GM06990 (cell line): ENCODE data around the gene DNAH1.
A peak's percentile ranks its signal among the peaks of the same experiment; 100 is the strongest.

Source experiments
- DNase-seq: peaks from one replicate; pipeline ENCODE4 v3.0.0-alpha.2; 2011; ENCODE audit not compliant: insufficient read length; ENCODE audit errors: extremely low read depth
- H3K27me3 ChIP-seq: replicated peaks from 2 replicates; pipeline ENCODE4 v1.6.0; 2011; ENCODE audit warnings: low read length; ENCODE audit not compliant: control insufficient read depth, insufficient read depth
- H3K36me3 ChIP-seq: 2 replicates; pipeline ENCODE4 v1.5.1; 2011; ENCODE audit warnings: low read length; ENCODE audit not compliant: control insufficient read depth, insufficient read depth
- H3K4me3 ChIP-seq: replicated peaks from 2 replicates; pipeline ENCODE4 v1.5.1; 2011; ENCODE audit warnings: low read depth, mild to moderate bottlenecking, control low read depth, low read length
- CTCF ChIP-seq: IDR thresholded peaks from 2 replicates; pipeline ENCODE4 v1.5.1; 2011; ENCODE audit warnings: low read length, control low read depth, mild to moderate bottlenecking, inconsistent platforms; ENCODE audit not compliant: insufficient read depth, poor library complexity, severe bottlenecking

The DNAH1 gene

GRCh38 chr3:52277071-52277964 is 38.8 kb upstream of the DNAH1 start:
- DNase-seq: peak; percentile 80
- peak overlapping the region; percentile 92 for H3K4me3 ChIP-seq
- no peak for TF ChIP-seq CTCF
- peaks cover 2% of the 10 kb centered on the region for H3K36me3 ChIP-seq
- no peaks in the 10 kb centered on the region for H3K27me3 ChIP-seq

GRCh38 chr3:52277972-52278509 is 38.1 kb upstream of the DNAH1 start:
- DNase-seq: peak; percentile 81

GRCh38 chr3:52278510-52279069 is 37.5 kb upstream of the DNAH1 start, which contains the start of gene WDR82:
TSS of gene WDR82 (minus strand) at chr3:52278649. CDS start at chr3:52278361, 288 bp downstream.
- Histone ChIP-seq H3K36me3 (peaks cover 2% of the 10 kb centered on the region), H3K4me3 (peak within 1 kb of the TSS; percentile 92), H3K27me3 (no peaks in the 10 kb centered on the region)
- DNase-seq: peak; percentile 98
- peak; percentile 47 for TF ChIP-seq CTCF

More at GRCh38 chr3:52277972-52278509, 38.1 kb upstream of the DNAH1 start:
- no peaks in the 10 kb centered on the region for H3K27me3 ChIP-seq
- H3K4me3 ChIP-seq: peak overlapping the region; percentile 92
- peak; percentile 44 for TF ChIP-seq CTCF
- H3K36me3 ChIP-seq: peaks cover 2% of the 10 kb centered on the region

- DNase-seq: no peak
- H3K4me3 ChIP-seq: no peak overlapping the region; the same call in 1 of the 2 replicates
- TF ChIP-seq CTCF: no peak
- H3K36me3 ChIP-seq: peaks cover 2% of the 10 kb centered on the region
- H3K27me3 ChIP-seq: no peaks in the 10 kb centered on the region
Observed at GRCh38 chr3:52279596-52279995, 36.5 kb upstream of the DNAH1 start.

GRCh38 chr3:52280050-52280461 is 36.1 kb upstream of the DNAH1 start:
- H3K27me3 ChIP-seq: no peaks in the 10 kb centered on the region
- DNase-seq: no peak
- H3K4me3 ChIP-seq: no peak overlapping the region
- peaks cover 2% of the 10 kb centered on the region for H3K36me3 ChIP-seq
- no peak for TF ChIP-seq CTCF
